Caco-2 (cell line): ENCODE measurements around the gene TRPV3. TPM values are rescaled to one million over a fixed set of nuclear protein-coding genes. Genes with fewer than 3 reads are reported as not detected.

Experiments
- Bru-seq: library from RNA; stranded (reverse); fragments of 400-500 nt; gene quantifications from one replicate; lab custom pipeline; 2021; lab: Mats Ljungman, UMichigan
- BruChase-seq, 2 experiments: library from RNA; stranded (reverse); fragments of 400-500 nt; gene quantifications; one replicate each; lab custom pipeline; 2021; lab: Mats Ljungman, UMichigan
- BruUV-seq: library from RNA; stranded (reverse); fragments of 400-500 nt; replicated peaks from 2 replicates; lab custom pipeline; 2021; lab: Mats Ljungman, UMichigan
- CTCF ChIA-PET: fragments of 300-600 bp; sonication (Branson Sonifier 250); formaldehyde crosslinking; loops from one replicate; lab custom pipeline; 2022; ENCODE audit warnings: antibody characterized with exemption; lab: Charles Lee
- POLR2A ChIA-PET: fragments of 300-600 bp; sonication (Branson Sonifier 250); formaldehyde crosslinking; loops from one replicate; lab custom pipeline; 2022; ENCODE audit warnings: antibody characterized with exemption; lab: Charles Lee
- DNase-seq, 2 experiments: peaks; one replicate each; pipeline versions ENCODE4 v3.0.0 to v3.0.0-alpha.2; 2020 to 2022
- H3K27me3 ChIP-seq: replicated peaks from 2 replicates; pipeline ENCODE4 v1.6.0; 2011; ENCODE audit warnings: low read length; ENCODE audit not compliant: control insufficient read depth, insufficient read depth
- H3K36me3 ChIP-seq: 2 replicates; pipeline ENCODE4 v1.5.1; 2011; ENCODE audit warnings: low read length; ENCODE audit not compliant: control insufficient read depth, insufficient read depth
- H3K4me1 ChIP-seq: fragments of 250-450 bp; sonication (Bioruptor Pico); 2 replicates; pipeline ENCODE4 v1.5.1; 2020; ENCODE audit warnings: mild to moderate bottlenecking
- H3K4me3 ChIP-seq: 2 replicates; pipeline ENCODE4 v1.5.1; 2011; ENCODE audit warnings: low read depth, mild to moderate bottlenecking, control low read depth, low read length
- H3K9me3 ChIP-seq: fragments of 250-450 bp; sonication (Bioruptor Pico); 2 replicates; pipeline ENCODE4 v1.5.1; 2020; ENCODE audit warnings: mild to moderate bottlenecking, moderate library complexity
- H3K27ac Mint-ChIP-seq: one replicate; pipeline ENCODE4 v1.8.0; 2022; ENCODE audit warnings: mixed read lengths; ENCODE audit not compliant: unreplicated experiment
- H3K27me3 Mint-ChIP-seq: one replicate; pipeline ENCODE4 v1.8.0; 2022; ENCODE audit warnings: mixed read lengths; ENCODE audit not compliant: insufficient read depth, unreplicated experiment
- H3K36me3 Mint-ChIP-seq: one replicate; pipeline ENCODE4 v1.8.0; 2022; ENCODE audit warnings: mild to moderate bottlenecking, mixed read lengths; ENCODE audit not compliant: insufficient read depth, unreplicated experiment
- H3K4me1 Mint-ChIP-seq: one replicate; pipeline ENCODE4 v1.8.0; 2022; ENCODE audit warnings: low read depth, mixed read lengths; ENCODE audit not compliant: unreplicated experiment
- H3K4me3 Mint-ChIP-seq: one replicate; pipeline ENCODE4 v1.8.0; 2022; ENCODE audit warnings: mild to moderate bottlenecking, moderate library complexity, mixed read lengths; ENCODE audit not compliant: unreplicated experiment
- H3K9me3 Mint-ChIP-seq: one replicate; pipeline ENCODE4 v1.8.0; 2022; ENCODE audit warnings: mixed read lengths; ENCODE audit not compliant: unreplicated experiment
- intact Hi-C: fragments of 100-400 bp; cut with micrococcal nuclease; formaldehyde crosslinking; loops from one replicate; pipeline ENCODE4 v1.10.0; 2022; ENCODE audit not compliant: unreplicated experiment
- long read RNA-seq: library from polyadenylated mRNA; stranded (forward); transcript quantifications from one replicate; pipeline ENCODE4 v2.0.0, GENCODE V29; 2022
- total RNA-seq: library from RNA; stranded (reverse); gene quantifications from 2 replicates; pipeline ENCODE4 v1.2.3, GENCODE V29; 2022
- TF ChIP-seq, protein P1 (sequence below), 2 experiments: fragments of 200-600 bp in 1 of 2; IDR thresholded peaks; 1 replicate in 1 of 2; 2 replicates in 1 of 2; pipeline versions ENCODE4 v1.5.1 to v1.8.0; 2011 to 2022; ENCODE audit warnings: antibody characterized with exemption in 1 of 2, control low read depth in 1 of 2, inconsistent platforms in 1 of 2, low read depth in 1 of 2, low read length in 1 of 2, mild to moderate bottlenecking in 1 of 2, moderate library complexity in 1 of 2; ENCODE audit not compliant: insufficient read depth in 1 of 2, severe bottlenecking in 1 of 2, unreplicated experiment in 1 of 2

TRPV3 gene
- total RNA-seq (8.4 and 8.9 TPM in 2 replicates), Bru-seq, nascent RNA (percentile 50 among the genes with signal in this experiment), BruChase-seq, experiment 1, labeled RNA remaining after a 2-hour chase (percentile 54 among the genes with signal in this experiment), BruChase-seq, experiment 2, labeled RNA remaining after a 6-hour chase (percentile 52 among the genes with signal in this experiment)
- long read RNA-seq, partial matches to known transcripts: 1 of 6 reads
- long read RNA-seq, other reads (novel, unspliced or antisense): 5 of 6 reads

DNA sequence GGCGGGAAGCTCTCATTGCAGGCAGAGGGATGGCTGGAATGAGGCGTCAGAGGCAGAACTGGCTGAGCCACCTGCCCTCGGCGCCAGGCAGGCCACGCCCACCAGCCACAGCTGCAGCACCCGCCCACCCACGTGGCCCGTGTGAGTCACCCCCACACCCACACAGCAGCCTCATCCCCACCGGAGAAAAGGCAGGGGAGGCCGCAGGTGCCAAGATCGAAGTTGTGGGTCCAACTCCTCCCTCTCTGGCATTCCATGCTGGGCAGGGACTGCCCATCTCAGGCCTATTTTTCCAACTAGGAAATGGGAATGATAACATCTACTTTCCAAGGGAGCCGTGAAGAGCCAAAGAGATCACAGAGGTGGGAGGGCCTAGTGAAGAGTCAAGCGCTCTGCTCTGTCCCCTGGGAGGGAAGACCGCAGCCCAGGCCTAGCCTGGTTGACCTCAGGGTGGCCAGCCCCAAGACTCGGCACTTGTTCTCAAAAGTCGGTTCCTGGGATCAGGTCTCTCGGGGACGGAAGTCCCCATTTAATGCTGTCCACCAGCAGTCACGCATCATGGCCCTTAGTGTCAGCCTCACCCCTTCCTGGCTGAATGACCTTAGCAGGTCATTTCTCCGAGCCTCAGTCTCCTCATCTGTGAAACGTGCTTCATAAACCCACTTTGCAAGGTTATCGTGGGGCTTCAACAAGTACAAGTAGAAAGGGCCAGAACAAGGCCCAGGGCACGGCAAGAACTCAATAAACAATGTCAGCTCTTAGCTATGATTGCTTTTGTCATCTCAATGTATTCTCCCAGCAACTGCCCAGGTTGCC is at the start of gene TRPV3:
TRPV3 (minus strand) TSS at position 45 of the 816 bp plus-strand sequence. CDS start 2,962 bp downstream, outside the sequence.
- intact Hi-C loops: no loop called here
- no peak within 1 kb of the TSS for H3K4me3 ChIP-seq
- BruUV-seq: no TSS peak
- CTCF ChIA-PET: no interaction called here
- POLR2A ChIA-PET: no interaction called here
- Mint-ChIP-seq H3K27ac (no peak within 1 kb of the TSS), H3K4me3 (no peak within 1 kb of the TSS), H3K4me1 (peaks cover 6% of the 10 kb centered on the region), H3K9me3 (no peaks in the 10 kb centered on the region), H3K36me3 (no peaks in the 10 kb centered on the region), H3K27me3 (peaks cover 2% of the 10 kb centered on the region)
- no peak for DNase-seq
- no peaks in the 10 kb centered on the region for H3K4me1 ChIP-seq
- no peaks in the 10 kb centered on the region for H3K27me3 ChIP-seq
- H3K9me3 ChIP-seq: no peaks in the 10 kb centered on the region
- TF ChIP-seq, protein P1, sequence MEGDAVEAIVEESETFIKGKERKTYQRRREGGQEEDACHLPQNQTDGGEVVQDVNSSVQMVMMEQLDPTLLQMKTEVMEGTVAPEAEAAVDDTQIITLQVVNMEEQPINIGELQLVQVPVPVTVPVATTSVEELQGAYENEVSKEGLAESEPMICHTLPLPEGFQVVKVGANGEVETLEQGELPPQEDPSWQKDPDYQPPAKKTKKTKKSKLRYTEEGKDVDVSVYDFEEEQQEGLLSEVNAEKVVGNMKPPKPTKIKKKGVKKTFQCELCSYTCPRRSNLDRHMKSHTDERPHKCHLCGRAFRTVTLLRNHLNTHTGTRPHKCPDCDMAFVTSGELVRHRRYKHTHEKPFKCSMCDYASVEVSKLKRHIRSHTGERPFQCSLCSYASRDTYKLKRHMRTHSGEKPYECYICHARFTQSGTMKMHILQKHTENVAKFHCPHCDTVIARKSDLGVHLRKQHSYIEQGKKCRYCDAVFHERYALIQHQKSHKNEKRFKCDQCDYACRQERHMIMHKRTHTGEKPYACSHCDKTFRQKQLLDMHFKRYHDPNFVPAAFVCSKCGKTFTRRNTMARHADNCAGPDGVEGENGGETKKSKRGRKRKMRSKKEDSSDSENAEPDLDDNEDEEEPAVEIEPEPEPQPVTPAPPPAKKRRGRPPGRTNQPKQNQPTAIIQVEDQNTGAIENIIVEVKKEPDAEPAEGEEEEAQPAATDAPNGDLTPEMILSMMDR (IDR thresholded peaks at IDR 0.05; ENCODE audit: insufficient read depth in 1 of 2, low read depth in 1 of 2, low read length in 1 of 2, severe bottlenecking in 1 of 2, unreplicated experiment in 1 of 2): no peak
- H3K36me3 ChIP-seq: no peaks in the 10 kb centered on the region

DNA sequence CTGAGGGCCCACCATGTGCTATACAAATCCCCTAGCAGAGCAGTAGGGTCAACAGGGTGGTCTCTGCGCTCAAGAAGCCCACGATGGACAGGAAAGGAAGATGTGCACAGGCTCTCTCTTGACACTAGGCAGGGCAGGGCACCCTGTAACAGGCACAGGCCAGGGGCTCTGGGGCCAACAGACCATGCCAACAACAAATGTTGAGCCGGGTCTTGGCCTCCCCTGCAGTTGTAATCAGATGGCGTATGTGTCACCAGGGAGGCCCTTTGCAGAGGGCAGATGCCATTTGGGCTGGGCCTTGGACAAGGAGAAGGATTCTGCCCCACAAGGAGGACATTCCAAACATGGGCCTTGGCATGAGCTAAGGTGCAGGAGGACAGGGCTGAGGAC is 46.3 kb upstream of the TRPV3 start:
- Mint-ChIP-seq H3K27me3 (no peaks in the 10 kb centered on the region), H3K36me3 (peaks cover 6% of the 10 kb centered on the region), H3K4me1 (no peaks in the 10 kb centered on the region), H3K27ac (no peak overlapping the region), H3K4me3 (no peak overlapping the region), H3K9me3 (no peaks in the 10 kb centered on the region)
- ChIA-PET CTCF (interaction anchor here (0.6 kb wide), 1 partner anchor 8 kb away, joined by 7 read pairs; no protein-coding TSS in a partner anchor), POLR2A (no interaction called here)
- intact Hi-C loops: no loop called here
- no peak overlapping the region for H3K4me3 ChIP-seq
- H3K27me3 ChIP-seq: no peaks in the 10 kb centered on the region
- no peaks in the 10 kb centered on the region for H3K36me3 ChIP-seq
- H3K9me3 ChIP-seq: no peaks in the 10 kb centered on the region
- TF ChIP-seq, protein P1 (IDR thresholded peaks at IDR 0.05; ENCODE audit: insufficient read depth in 1 of 2, low read depth in 1 of 2, low read length in 1 of 2, severe bottlenecking in 1 of 2, unreplicated experiment in 1 of 2): no peak
- no peak for DNase-seq
- no peaks in the 10 kb centered on the region for H3K4me1 ChIP-seq
- no TSS peak for BruUV-seq

DNA sequence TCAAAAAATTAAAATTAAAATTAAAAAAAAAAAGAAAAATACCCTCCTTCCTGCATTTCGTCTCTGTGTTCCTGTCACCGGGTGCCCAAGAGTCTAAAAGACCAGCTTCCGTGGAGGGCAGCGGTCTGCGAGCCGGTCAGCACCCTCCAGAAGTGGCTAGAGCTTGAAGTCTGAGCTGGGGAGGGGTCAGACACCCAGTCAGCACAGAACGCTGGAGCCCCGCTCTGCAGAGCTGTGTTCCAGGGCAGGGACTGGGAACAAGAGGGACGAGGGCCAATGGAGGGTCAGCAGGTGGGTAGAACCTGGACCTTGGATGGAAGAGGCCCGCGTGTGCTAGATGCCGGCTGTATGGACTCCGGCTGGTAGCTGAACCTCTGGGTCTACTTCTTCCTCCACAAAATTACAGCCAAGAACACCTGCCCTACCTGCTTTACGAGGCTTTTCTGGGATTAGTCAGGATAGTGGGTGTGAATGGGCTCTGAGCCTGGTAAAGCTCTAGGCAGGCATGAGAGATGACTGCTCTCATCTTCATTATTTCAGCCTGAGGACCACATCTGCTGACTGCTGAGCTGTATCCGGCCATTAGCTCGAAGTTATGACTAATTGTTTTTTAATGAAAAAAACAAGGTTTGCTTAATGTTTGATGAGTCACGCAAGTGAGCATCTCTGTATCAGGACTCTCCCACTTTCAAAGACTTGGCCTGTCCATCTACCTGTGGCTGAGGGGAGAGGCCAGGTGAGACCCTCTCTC is 45.7 kb upstream of the TRPV3 start:
- CTCF ChIA-PET: interaction anchor here (0.6 to 1.6 kb wide), 2 partner anchors 9 to 44 kb away, joined by 7 to 9 read pairs; no protein-coding TSS in a partner anchor
- Histone ChIP-seq H3K27me3 (no peaks in the 10 kb centered on the region), H3K4me1 (no peaks in the 10 kb centered on the region), H3K36me3 (no peaks in the 10 kb centered on the region), H3K9me3 (no peaks in the 10 kb centered on the region), H3K4me3 (no peak overlapping the region)
- DNase-seq: no peak
- Mint-ChIP-seq H3K36me3 (peaks cover 4% of the 10 kb centered on the region), H3K9me3 (no peaks in the 10 kb centered on the region), H3K27me3 (no peaks in the 10 kb centered on the region), H3K27ac (no peak overlapping the region), H3K4me1 (no peaks in the 10 kb centered on the region), H3K4me3 (no peak overlapping the region)
- POLR2A ChIA-PET: no interaction called here
- intact Hi-C loops: no loop called here
- BruUV-seq: no TSS peak
- TF ChIP-seq, protein P1 (IDR thresholded peaks at IDR 0.05; ENCODE audit: insufficient read depth in 1 of 2, low read depth in 1 of 2, low read length in 1 of 2, severe bottlenecking in 1 of 2, unreplicated experiment in 1 of 2): no peak
